Measurements from ENCODE around the gene ARID1B. TPM values are rescaled to one million over a fixed set of nuclear protein-coding genes. Genes with fewer than 3 reads are reported as not detected.

The ARID1B gene
- total and polyA plus RNA-seq, 2 of the 13 experiments (the other 11 are each of a cell fraction or from before 2014, with no cell fraction given), result 20.1 to 32.6 TPM

- no peak; the same call in none of the 2 replicates for TF ChIP-seq TERF1 (CRISPR knock-in tag; IDR thresholded peaks at IDR 0.05)
- TF ChIP-seq IRF9 (CRISPR knock-in tag; IDR thresholded peaks at IDR 0.05; ENCODE audit: borderline replicate concordance), result peak; percentile 97
- TF ChIP-seq RXRB (CRISPR knock-in tag; IDR thresholded peaks at IDR 0.05; ENCODE audit: borderline replicate concordance), result peak; percentile 46; the same call in 1 of the 2 replicates
- TF ChIP-seq ZNF558 (CRISPR knock-in tag; IDR thresholded peaks at IDR 0.05; ENCODE audit: borderline replicate concordance), result peak; percentile 39; the same call in 1 of the 2 replicates
- TF ChIP-seq ADNP (CRISPR knock-in tag; IDR thresholded peaks at IDR 0.05), result no peak
- TF ChIP-seq ZNF446 (CRISPR knock-in tag; IDR thresholded peaks at IDR 0.05), result no peak; the same call in 1 of the 2 replicates
- peak; percentile 94 for TF ChIP-seq ZNF274 (CRISPR knock-in tag; IDR thresholded peaks at IDR 0.05)
- peak; percentile 58; the same call in 1 of the 2 replicates for TF ChIP-seq NCOR1 (IDR thresholded peaks at IDR 0.05; ENCODE audit: borderline replicate concordance, low read length)
- no peak; the same call in 1 of the 2 replicates for TF ChIP-seq ZNF678 (CRISPR knock-in tag; IDR thresholded peaks at IDR 0.05)
- TF ChIP-seq HNF1A (IDR thresholded peaks at IDR 0.05; ENCODE audit: low read depth), result no peak
- TF ChIP-seq HNF1A (CRISPR knock-in tag; IDR thresholded peaks at IDR 0.05; ENCODE audit: borderline replicate concordance), result peak; percentile 84
- TF ChIP-seq ZBTB7B (CRISPR knock-in tag; IDR thresholded peaks at IDR 0.05), result peak; percentile 65; the same call in 1 of the 2 replicates
Measured at GRCh38 chr6:157021344-157021992, 244.3 kb downstream of the ARID1B start (continued).
